HepG2 (cell line): ENCODE results near the gene PIEZO1. TPM values are rescaled to one million over a fixed set of nuclear protein-coding genes. Genes with fewer than 3 reads are reported as not detected.

ENCODE experiments used
- AHR ChIP-seq: IDR thresholded peaks from 2 replicates; pipeline ENCODE4 v1.6.1; 2018; ENCODE audit warnings: missing genetic modification reagents, missing compliant biosample characterization
- CBX2 ChIP-seq, 2 experiments: fragments of 200-600 bp in 1 of 2; sonication (generic); formaldehyde crosslinking in 1 of 2; IDR thresholded peaks; 2 replicates each; pipeline versions ENCODE4 v1.7.0 to v1.8.1; 2018 to 2022; ENCODE audit warnings: low read depth in 2 of 2, low read length in 1 of 2, mild to moderate bottlenecking in 1 of 2, missing genetic modification reagents in 1 of 2
- CHD4 ChIP-seq: fragments of 200-600 bp; sonication (generic); IDR thresholded peaks from 2 replicates; pipeline ENCODE4 v1.7.0; 2017; ENCODE audit warnings: mild to moderate bottlenecking, low read length, borderline replicate concordance
- CREB1 ChIP-seq, 2 experiments: fragments of 450-650 bp in 1 of 2; IDR thresholded peaks; 2 replicates each; pipeline ENCODE4 v1.6.1; 2016 to 2017; ENCODE audit warnings: control low read depth in 1 of 2, mild to moderate bottlenecking in 1 of 2, missing compliant biosample characterization in 1 of 2, missing genetic modification characterization in 1 of 2
- FOXC1 ChIP-seq: sonication (generic); formaldehyde crosslinking; IDR thresholded peaks from 2 replicates; pipeline ENCODE4 v1.8.0; 2022; ENCODE audit warnings: mild to moderate bottlenecking, missing genetic modification reagents, borderline replicate concordance
- KAT7 ChIP-seq: IDR thresholded peaks from 2 replicates; pipeline ENCODE4 v1.6.1; 2018; ENCODE audit warnings: borderline replicate concordance, missing compliant biosample characterization
- KDM6A ChIP-seq: IDR thresholded peaks from 2 replicates; pipeline ENCODE4 v1.6.1; 2016; ENCODE audit warnings: low read depth
- MED1 ChIP-seq: sonication (generic); formaldehyde crosslinking; IDR thresholded peaks from 2 replicates; pipeline ENCODE4 v1.4.0; 2020; ENCODE audit warnings: missing genetic modification reagents
- MIER2 ChIP-seq: IDR thresholded peaks from 2 replicates; pipeline ENCODE4 v1.6.1; 2016; ENCODE audit warnings: missing biosample characterization, missing genetic modification reagents
- MTF2 ChIP-seq: sonication (generic); formaldehyde crosslinking; IDR thresholded peaks from 2 replicates; pipeline ENCODE4 v1.5.0; 2020; ENCODE audit warnings: missing genetic modification reagents, borderline replicate concordance
- NBN ChIP-seq: fragments of 450-650 bp; conservative IDR thresholded peaks from 2 replicates; pipeline ENCODE4 v1.6.1; 2017
- RARG ChIP-seq: sonication (generic); formaldehyde crosslinking; IDR thresholded peaks from 2 replicates; pipeline ENCODE4 v1.4.0; 2020; ENCODE audit warnings: low read depth, mild to moderate bottlenecking, missing genetic modification reagents
- RFX3 ChIP-seq: IDR thresholded peaks from 2 replicates; pipeline ENCODE4 v1.6.1; 2016; ENCODE audit warnings: missing biosample characterization, missing genetic modification reagents
- RXRB ChIP-seq: IDR thresholded peaks from 2 replicates; pipeline ENCODE4 v1.6.1; 2016; ENCODE audit warnings: borderline replicate concordance, missing genetic modification reagents, missing compliant biosample characterization
- SATB2 ChIP-seq: sonication (generic); formaldehyde crosslinking; IDR thresholded peaks from 2 replicates; pipeline ENCODE4 v1.5.0; 2020; ENCODE audit warnings: missing genetic modification reagents
- SP4 ChIP-seq: sonication (generic); formaldehyde crosslinking; IDR thresholded peaks from 2 replicates; pipeline ENCODE4 v1.8.1; 2023; ENCODE audit warnings: mild to moderate bottlenecking, missing genetic modification reagents
- STAG1 ChIP-seq: sonication (generic); formaldehyde crosslinking; IDR thresholded peaks from 2 replicates; pipeline ENCODE4 v1.4.0; 2020; ENCODE audit warnings: missing genetic modification reagents
- TGIF2 ChIP-seq: IDR thresholded peaks from 2 replicates; pipeline ENCODE4 v1.6.1; 2016; ENCODE audit warnings: control low read depth, missing compliant biosample characterization
- TSC22D2 ChIP-seq: sonication (generic); formaldehyde crosslinking; IDR thresholded peaks from 2 replicates; pipeline ENCODE4 v1.5.1; 2020; ENCODE audit warnings: missing genetic modification reagents, mild to moderate bottlenecking, borderline replicate concordance
- XRCC5 ChIP-seq: fragments of 200-400 bp; formaldehyde crosslinking; optimal IDR thresholded peaks from 2 replicates; pipeline ENCODE3; 2017; ENCODE audit warnings: mild to moderate bottlenecking, low read length
- ZBTB38 ChIP-seq: sonication (generic); formaldehyde crosslinking; IDR thresholded peaks from 2 replicates; pipeline ENCODE4 v1.5.1; 2020; ENCODE audit warnings: mild to moderate bottlenecking, missing genetic modification reagents
- ZIK1 ChIP-seq: sonication (generic); formaldehyde crosslinking; IDR thresholded peaks from 2 replicates; pipeline ENCODE4 v1.5.0; 2020; ENCODE audit warnings: mild to moderate bottlenecking, low read depth, missing genetic modification reagents, borderline replicate concordance
- ZNF263 ChIP-seq: sonication (generic); formaldehyde crosslinking; IDR thresholded peaks from 2 replicates; pipeline ENCODE4 v1.4.0; 2020; ENCODE audit warnings: missing genetic modification reagents
- ZNF292 ChIP-seq: sonication (generic); formaldehyde crosslinking; IDR thresholded peaks from 2 replicates; pipeline ENCODE4 v1.8.1; 2022; ENCODE audit warnings: mild to moderate bottlenecking, low read depth, missing genetic modification reagents, borderline replicate concordance
- ZNF343 ChIP-seq: sonication (generic); formaldehyde crosslinking; IDR thresholded peaks from 2 replicates; pipeline ENCODE4 v1.4.0; 2020; ENCODE audit warnings: mild to moderate bottlenecking, missing genetic modification reagents
- ZNF350 ChIP-seq: sonication (generic); formaldehyde crosslinking; IDR thresholded peaks from 2 replicates; pipeline ENCODE4 v1.4.0; 2020; ENCODE audit warnings: mild to moderate bottlenecking, low read depth, missing genetic modification reagents, borderline replicate concordance
- ZNF567 ChIP-seq: sonication (generic); formaldehyde crosslinking; IDR thresholded peaks from 2 replicates; pipeline ENCODE4 v1.8.1; 2023; ENCODE audit warnings: mild to moderate bottlenecking, missing genetic modification reagents, borderline replicate concordance
- ZNF598 ChIP-seq: sonication (generic); formaldehyde crosslinking; IDR thresholded peaks from 2 replicates; pipeline ENCODE4 v1.5.1; 2020; ENCODE audit warnings: mild to moderate bottlenecking, missing genetic modification reagents, borderline replicate concordance
- polyA plus RNA-seq, 8 experiments: library from polyadenylated mRNA; depleted of rRNA in 3 of 8; stranded (reverse) in 7 of 8; unstranded in 1 of 8; fragments of >200 nt; fragmentation: Illumina TruSeq in 4 of 8; extraction: Trizol in 4 of 8; gene quantifications; 2 replicates each; pipeline versions ENCODE4 v1.2.1 to v1.2.3, GENCODE V29; 2011 to 2016; ENCODE audit warnings: low read depth in 4 of 8, missing spikeins in 1 of 8, mixed read lengths in 1 of 8; ENCODE audit not compliant: insufficient read depth in 1 of 8
- total RNA-seq, 5 experiments: library from RNA; depleted of rRNA; stranded (reverse); fragments of >200 nt; fragmentation: Illumina TruSeq; extraction: Trizol; gene quantifications; 2 replicates each; pipeline ENCODE4 v1.2.3, GENCODE V29; 2016; ENCODE audit warnings: low read depth in 1 of 5
- TF ChIP-seq, protein P1 (sequence below): sonication (generic); formaldehyde crosslinking; IDR thresholded peaks from 2 replicates; pipeline ENCODE4 v1.4.0; 2020; ENCODE audit warnings: mild to moderate bottlenecking, missing genetic modification reagents
- TF ChIP-seq, protein P2 (sequence below): sonication (generic); formaldehyde crosslinking; IDR thresholded peaks from 2 replicates; pipeline ENCODE4 v1.8.0; 2022; ENCODE audit warnings: mild to moderate bottlenecking, missing genetic modification reagents; ENCODE audit not compliant: insufficient replicate concordance

The PIEZO1 gene
- total and polyA plus RNA-seq, 2 of the 13 experiments (the other 11 are each of a cell fraction or from before 2014, with no cell fraction given): 67.9 to 85.0 TPM

DNA sequence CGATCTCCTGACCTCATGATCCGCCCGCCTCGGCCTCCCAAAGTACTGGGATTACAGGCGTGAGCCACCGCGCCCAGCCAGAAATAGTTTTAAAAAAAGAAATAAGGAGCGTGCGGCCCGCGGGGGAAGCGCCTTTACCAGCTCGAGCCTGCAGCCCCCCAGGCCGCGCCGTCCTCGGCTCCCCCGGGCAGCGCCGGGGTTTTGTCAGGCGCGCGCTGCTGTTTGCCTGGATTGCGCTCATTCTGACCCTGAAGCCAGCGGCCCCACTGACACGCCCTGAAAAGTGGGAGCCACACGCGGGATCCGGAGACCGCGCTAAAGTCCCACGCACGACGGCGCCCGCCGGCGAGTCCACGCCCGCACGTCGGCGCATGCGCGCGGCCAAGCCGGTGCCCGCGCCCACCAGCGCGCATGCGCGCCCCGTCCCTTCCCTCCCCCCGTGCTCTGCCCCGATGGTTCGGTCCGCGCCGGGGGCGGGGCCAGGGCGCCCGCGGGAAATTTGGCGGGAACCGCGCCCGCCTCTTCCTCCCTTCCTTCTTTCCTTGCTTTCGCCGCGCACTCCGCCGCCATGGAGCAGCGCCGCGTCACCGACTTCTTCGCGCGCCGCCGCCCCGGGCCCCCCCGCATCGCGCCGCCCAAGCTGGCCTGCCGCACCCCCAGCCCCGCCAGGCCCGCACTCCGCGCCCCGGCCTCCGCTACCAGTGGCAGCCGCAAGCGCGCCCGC lies 18.4 kb upstream of the PIEZO1 start, which contains the start of gene CDT1 (continued):
- no peak for TF ChIP-seq FOXC1
- no peak for TF ChIP-seq NBN
- TF ChIP-seq TSC22D2 (CRISPR knock-in tag): no peak
- TF ChIP-seq MTF2 (CRISPR knock-in tag): no peak
- no peak for TF ChIP-seq MED1 (CRISPR knock-in tag)
- peak; percentile 60; the same call in 1 of the 2 replicates for TF ChIP-seq ZNF598 (CRISPR knock-in tag)
- peak; percentile 91 for TF ChIP-seq SP4
- TF ChIP-seq, protein P1, sequence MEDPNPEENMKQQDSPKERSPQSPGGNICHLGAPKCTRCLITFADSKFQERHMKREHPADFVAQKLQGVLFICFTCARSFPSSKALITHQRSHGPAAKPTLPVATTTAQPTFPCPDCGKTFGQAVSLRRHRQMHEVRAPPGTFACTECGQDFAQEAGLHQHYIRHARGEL (CRISPR knock-in tag): 0 out of 2 replicates have a peak, but pooled peaks have one; percentile 64
- no peak for TF ChIP-seq RFX3 (CRISPR knock-in tag)
- TF ChIP-seq AHR: 0 out of 2 replicates have a peak, but pooled peaks have one; percentile 40
- no peak for TF ChIP-seq XRCC5
- no peak for TF ChIP-seq KDM6A (CRISPR knock-in tag)
- TF ChIP-seq TGIF2 (CRISPR knock-in tag): peak; percentile 57; the same call in 1 of the 2 replicates
- no peak; the same call in 1 of the 2 replicates for TF ChIP-seq ZBTB38 (CRISPR knock-in tag)
- TF ChIP-seq KAT7: no peak
- TF ChIP-seq STAG1 (CRISPR knock-in tag): no peak; the same call in 1 of the 2 replicates
- TF ChIP-seq RXRB: peak; percentile 18; the same call in 1 of the 2 replicates
- peak; percentile 84; the same call in 1 of the 2 replicates for TF ChIP-seq ZIK1 (CRISPR knock-in tag)
- TF ChIP-seq SATB2 (CRISPR knock-in tag): peak; percentile 75; the same call in 1 of the 2 replicates
- TF ChIP-seq CHD4: no peak; the same call in 1 of the 2 replicates
- 0 out of 2 replicates have a peak, but pooled peaks have one; percentile 28 for TF ChIP-seq ZNF263 (CRISPR knock-in tag)
- 0 out of 2 replicates have a peak, but pooled peaks have one; percentile 15 for TF ChIP-seq ZNF350 (CRISPR knock-in tag)
- peak; percentile 43; the same call in 1 of the 2 replicates for TF ChIP-seq ZNF567 (CRISPR knock-in tag)
- peak; percentile 65; the same call in 1 of the 2 replicates for TF ChIP-seq ZNF343
- no peak for TF ChIP-seq CBX2 (IDR thresholded peaks at IDR 0.05; ENCODE audit: low read depth, low read length)
- TF ChIP-seq CBX2 (CRISPR knock-in tag; IDR thresholded peaks at IDR 0.05; ENCODE audit: low read depth): no peak
- TF ChIP-seq, protein P2, sequence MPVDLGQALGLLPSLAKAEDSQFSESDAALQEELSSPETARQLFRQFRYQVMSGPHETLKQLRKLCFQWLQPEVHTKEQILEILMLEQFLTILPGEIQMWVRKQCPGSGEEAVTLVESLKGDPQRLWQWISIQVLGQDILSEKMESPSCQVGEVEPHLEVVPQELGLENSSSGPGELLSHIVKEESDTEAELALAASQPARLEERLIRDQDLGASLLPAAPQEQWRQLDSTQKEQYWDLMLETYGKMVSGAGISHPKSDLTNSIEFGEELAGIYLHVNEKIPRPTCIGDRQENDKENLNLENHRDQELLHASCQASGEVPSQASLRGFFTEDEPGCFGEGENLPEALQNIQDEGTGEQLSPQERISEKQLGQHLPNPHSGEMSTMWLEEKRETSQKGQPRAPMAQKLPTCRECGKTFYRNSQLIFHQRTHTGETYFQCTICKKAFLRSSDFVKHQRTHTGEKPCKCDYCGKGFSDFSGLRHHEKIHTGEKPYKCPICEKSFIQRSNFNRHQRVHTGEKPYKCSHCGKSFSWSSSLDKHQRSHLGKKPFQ (CRISPR knock-in tag): peak; percentile 43
- no peak for TF ChIP-seq ZNF292
- no peak for TF ChIP-seq RARG (CRISPR knock-in tag)
- TF ChIP-seq CREB1 (IDR thresholded peaks at IDR 0.05): no peak; the same call in 1 of the 2 replicates
- no peak for TF ChIP-seq CREB1 (CRISPR knock-in tag; IDR thresholded peaks at IDR 0.05)
- TF ChIP-seq MIER2 (CRISPR knock-in tag): no peak
